Subcutaneous adipose tissue (tissue), 4 donors: ENCODE measurements around the gene NAAA. TPM values are rescaled to one million over a fixed set of nuclear protein-coding genes. Genes with fewer than 3 reads are reported as not detected.

Experiments
- CTCF ChIP-seq: fragments of 450-650 bp; IDR thresholded peaks from one replicate; pipeline ENCODE4 v1.5.1; 2016; ENCODE audit warnings: low read depth, mild to moderate bottlenecking, control low read depth, antibody characterized with exemption, moderate library complexity
- total RNA-seq, 4 donors: library from RNA; depleted of rRNA; stranded (reverse); fragments of >200 nt; gene quantifications; one replicate each; pipeline ENCODE4 v1.1.0, GENCODE V29; 2016

The NAAA gene
- total RNA-seq, 4 donors from 2014 or later = 61.7 to 148 (median 80.4) TPM

- no peak for TF ChIP-seq CTCF
These were observed 31.4 kb downstream of the NAAA start for GRCh38 chr4:75909405-75909804.

- no peak for TF ChIP-seq CTCF
These were observed 32.3 kb downstream of the NAAA start for GRCh38 chr4:75908555-75908954.

- no peak for TF ChIP-seq CTCF
These were observed 32.8 kb downstream of the NAAA start for GRCh38 chr4:75907966-75908365.

- no peak for TF ChIP-seq CTCF
These were observed 36.7 kb downstream of the NAAA start for GRCh38 chr4:75904076-75904475.

- TF ChIP-seq CTCF = no peak
These were observed 38.5 kb downstream of the NAAA start, which contains the start of gene PPEF2 for GRCh38 chr4:75902352-75902751. TSS of gene PPEF2 (minus strand) at chr4:75902452. CDS start at chr4:75896325, 6,127 bp downstream.

GRCh38 chr4:75898536-75898935, 42.3 kb downstream of the NAAA start:
- no peak for TF ChIP-seq CTCF

GRCh38 chr4:75895744-75896314, 45.0 kb downstream of the NAAA start:
- TF ChIP-seq CTCF = no peak
